HCT116 (cell line): ENCODE measurements around the gene PLP2. TPM values are rescaled to one million over a fixed set of nuclear protein-coding genes. Genes with fewer than 3 reads are reported as not detected.
A peak's percentile ranks its signal among the peaks of the same experiment; 100 is the strongest.

Source experiments
- ATAC-seq: fragments of 200-7000 bp; cut with Tn5 transposase; 2 replicates; pipeline ENCODE4 v1.9.1; 2020; ENCODE audit warnings: mild to moderate bottlenecking, moderate library complexity
- BruUV-seq: library from RNA; stranded (reverse); fragments of 400-500 nt; replicated peaks from 2 replicates; lab custom pipeline; 2021; lab: Mats Ljungman, UMichigan
- CTCF ChIA-PET: fragments of 300-600 bp; sonication (Branson Sonifier 250); formaldehyde crosslinking; loops from one replicate; lab custom pipeline; 2021; ENCODE audit warnings: antibody characterized with exemption; lab: Charles Lee
- POLR2A ChIA-PET: fragments of 300-600, 350-600 bp; sonication (Branson Sonifier 250); formaldehyde crosslinking; loops from one replicate; lab custom pipeline; 2021; ENCODE audit warnings: antibody characterized with exemption; lab: Charles Lee
- RAD21 ChIA-PET, 2 experiments: fragments of 300-600 bp; sonication (Branson Sonifier 250); formaldehyde crosslinking; loops; one replicate each; lab custom pipeline; 2023; ENCODE audit warnings: low total read pairs in 2 of 2; ENCODE audit not compliant: uncharacterized antibody in 2 of 2, unreplicated experiment in 2 of 2, low non-redundant PET in 1 of 2; lab: Charles Lee
- DNase-seq: peaks from one replicate; pipeline ENCODE4 v3.0.0-alpha.2; 2010; ENCODE audit warnings: low read depth, low spot score
- H2AFZ ChIP-seq: fragments of 200-600 bp; shearing (Covaris generic), sonication (generic); 2 replicates; pipeline ENCODE4 v1.6.1; 2017; ENCODE audit warnings: low read depth, mixed run types, mixed read lengths, antibody characterized with exemption, low read length; ENCODE audit not compliant: poor library complexity, severe bottlenecking
- H3K27ac ChIP-seq: 2 replicates; pipeline ENCODE4 v1.5.1; 2012; ENCODE audit warnings: low read depth, low read length
- H3K27me3 ChIP-seq: fragments of 200-600 bp; sonication (generic); 2 replicates; pipeline ENCODE4 v1.6.1; 2016; ENCODE audit warnings: mixed run types, low read length, mixed read lengths; ENCODE audit not compliant: insufficient read depth
- H3K36me3 ChIP-seq, 2 experiments: fragments of 200-500 bp in 1 of 2; fragments of 200-600 bp in 1 of 2; sonication (Bioruptor generic) in 1 of 2; sonication (generic) in 1 of 2; 2 replicates each; pipeline versions ENCODE4 v1.5.1 to v1.6.1; 2014 to 2016; ENCODE audit warnings: low read length in 2 of 2, inconsistent platforms in 1 of 2, mixed read lengths in 1 of 2, mixed run types in 1 of 2; ENCODE audit not compliant: insufficient read depth in 2 of 2, control insufficient read depth in 1 of 2
- H3K4me1 ChIP-seq, 2 experiments: fragments of 200-600 bp in 1 of 2; sonication (generic) in 1 of 2; 2 replicates each; pipeline versions ENCODE4 v1.5.1 to v1.6.1; 2012 to 2017; ENCODE audit warnings: low read length in 2 of 2, inconsistent platforms in 1 of 2, mild to moderate bottlenecking in 1 of 2, mixed read lengths in 1 of 2, mixed run types in 1 of 2, moderate library complexity in 1 of 2; ENCODE audit not compliant: insufficient read depth in 2 of 2, control insufficient read depth in 1 of 2
- H3K4me2 ChIP-seq: fragments of 200-600 bp; sonication (generic); 2 replicates; pipeline ENCODE4 v1.6.1; 2017; ENCODE audit warnings: mixed run types, low read length, mixed read lengths
- H3K4me3 ChIP-seq, 2 experiments: fragments of 200-600 bp in 1 of 2; sonication (generic) in 1 of 2; replicated peaks in 1 of 2; 2 replicates each; pipeline ENCODE4 v1.5.1; 2011 to 2016; ENCODE audit warnings: low read length in 2 of 2, control low read depth in 1 of 2, low read depth in 1 of 2, mild to moderate bottlenecking in 1 of 2, mixed read lengths in 1 of 2, mixed run types in 1 of 2
- H3K79me2 ChIP-seq: fragments of 200-600 bp; sonication (generic); 2 replicates; pipeline ENCODE4 v1.6.1; 2017; ENCODE audit warnings: mild to moderate bottlenecking, mixed run types, low read length, moderate library complexity, mixed read lengths; ENCODE audit not compliant: insufficient read depth
- H3K9ac ChIP-seq: fragments of 200-600 bp; sonication (generic); 2 replicates; pipeline ENCODE4 v1.6.1; 2016; ENCODE audit warnings: low read length, mixed read lengths
- H3K9me2 ChIP-seq: fragments of 200-600 bp; sonication (generic), shearing (Covaris generic); 2 replicates; pipeline ENCODE4 v1.6.1; 2017; ENCODE audit warnings: mixed run types, mild to moderate bottlenecking, moderate library complexity; ENCODE audit not compliant: insufficient read depth
- H3K9me3 ChIP-seq, 2 experiments: fragments of 200-500 bp in 1 of 2; fragments of 200-600 bp in 1 of 2; sonication (Bioruptor generic) in 1 of 2; sonication (generic) in 1 of 2; 2 replicates each; pipeline ENCODE4 v1.6.1; 2014 to 2017; ENCODE audit warnings: low read length in 2 of 2, mixed read lengths in 2 of 2, inconsistent platforms in 1 of 2, low read depth in 1 of 2, mild to moderate bottlenecking in 1 of 2, mixed run types in 1 of 2, moderate library complexity in 1 of 2; ENCODE audit not compliant: control insufficient read depth in 1 of 2, insufficient read depth in 1 of 2
- H4K20me1 ChIP-seq: fragments of 200-600 bp; sonication (generic), shearing (Covaris generic); 2 replicates; pipeline ENCODE4 v1.6.1; 2017; ENCODE audit warnings: mixed run types, mild to moderate bottlenecking, moderate library complexity; ENCODE audit not compliant: insufficient read depth
- ATF3 ChIP-seq: IDR thresholded peaks from 2 replicates; pipeline ENCODE4 v1.6.1; 2012
- CEBPB ChIP-seq: IDR thresholded peaks from 2 replicates; pipeline ENCODE4 v1.6.1; 2012; ENCODE audit warnings: low read depth
- CTCF ChIP-seq, 3 experiments: fragments of 200-600 bp in 1 of 3; sonication (generic) in 1 of 3; IDR thresholded peaks in 2 of 3; conservative IDR thresholded peaks in 1 of 3; 2 replicates each; pipeline ENCODE4 v1.5.1; 2012 to 2017; ENCODE audit warnings: low read depth in 2 of 3, low read length in 2 of 3, antibody characterized with exemption in 1 of 3, borderline replicate concordance in 1 of 3, control low read depth in 1 of 3, mild to moderate bottlenecking in 1 of 3, mixed read lengths in 1 of 3, mixed run types in 1 of 3, moderate library complexity in 1 of 3; ENCODE audit not compliant: insufficient read depth in 1 of 3
- EGR1 ChIP-seq: IDR thresholded peaks from 2 replicates; pipeline ENCODE4 v1.6.1; 2012; ENCODE audit warnings: low read depth
- EZH2 ChIP-seq: fragments of 200-600 bp; sonication (generic); IDR thresholded peaks from 2 replicates; pipeline ENCODE4 v1.6.1; 2017; ENCODE audit warnings: antibody characterized with exemption, mixed run types
- EZH2phosphoT487 ChIP-seq: fragments of 200-600 bp; IDR thresholded peaks from 2 replicates; pipeline ENCODE4 v1.6.1; 2018; ENCODE audit warnings: antibody characterized with exemption, borderline replicate concordance
- JUND ChIP-seq: IDR thresholded peaks from 2 replicates; pipeline ENCODE4 v1.6.1; 2012
- RAD21 ChIP-seq: IDR thresholded peaks from 2 replicates; pipeline ENCODE4 v1.6.1; 2012; ENCODE audit warnings: low read depth, mild to moderate bottlenecking
- REST ChIP-seq: IDR thresholded peaks from 2 replicates; pipeline ENCODE4 v1.6.1; 2012; ENCODE audit warnings: low read depth
- SIN3A ChIP-seq: IDR thresholded peaks from 2 replicates; pipeline ENCODE4 v1.6.1; 2012; ENCODE audit warnings: low read depth
- SP1 ChIP-seq: IDR thresholded peaks from 2 replicates; pipeline ENCODE4 v1.6.1; 2012; ENCODE audit warnings: low read depth
- SRF ChIP-seq: IDR thresholded peaks from 2 replicates; pipeline ENCODE4 v1.6.1; 2012; ENCODE audit warnings: low read depth
- TCF7L2 ChIP-seq: IDR thresholded peaks from 2 replicates; pipeline ENCODE4 v1.7.0; 2011; ENCODE audit warnings: borderline replicate concordance, inconsistent platforms; ENCODE audit not compliant: insufficient read depth, insufficient read length; ENCODE audit errors: extremely low read depth
- ZBTB33 ChIP-seq: IDR thresholded peaks from 2 replicates; pipeline ENCODE4 v1.6.1; 2011; ENCODE audit warnings: mild to moderate bottlenecking, low read length, moderate library complexity; ENCODE audit not compliant: insufficient replicate concordance; ENCODE audit errors: extremely low read depth
- ZFX ChIP-seq: fragments of 450-650 bp; IDR thresholded peaks from 2 replicates; pipeline ENCODE4 v1.6.1; 2017
- ZNF274 ChIP-seq: fragments of 200-500 bp; sonication (Bioruptor generic); IDR thresholded peaks from 2 replicates; pipeline ENCODE4 v1.6.1; 2014; ENCODE audit warnings: mild to moderate bottlenecking, low read depth, low read length, inconsistent platforms
- intact Hi-C: fragments of 100-400 bp; cut with micrococcal nuclease; formaldehyde crosslinking; loops from 2 replicates; pipeline ENCODE4 v1.10.0; 2022
- total RNA-seq: library from RNA; stranded (reverse); gene quantifications from one replicate; pipeline ENCODE4 v1.2.1, GENCODE V29; 2021; ENCODE audit not compliant: unreplicated experiment

Gene PLP2
- total RNA-seq, 1 experiment from 2014 or later: 207 TPM

- BruUV-seq: no TSS peak
- Histone ChIP-seq H3K27me3 (no peaks in the 10 kb centered on the region), H3K9me2 (no peaks in the 10 kb centered on the region), H3K79me2 (peaks cover 14% of the 10 kb centered on the region; the same call in 1 of the 2 replicates), H3K9ac (peak overlapping the region; percentile 62), H3K9me3 (no peaks in the 10 kb centered on the region), H4K20me1 (no peaks in the 10 kb centered on the region), H3K27ac (peak overlapping the region; percentile 64), H3K4me1 (peaks cover 14 to 36% of the 10 kb centered on the region in 2 experiments), H3K36me3 (no peaks in the 10 kb centered on the region), H3K4me2 (peak overlapping the region; percentile 78), H2AFZ (no peak overlapping the region), H3K4me3 (peak overlapping the region; percentile 50 to 55)
- CTCF ChIA-PET: interaction anchor here (1.1 to 1.2 kb wide), 2 partner anchors 23 to 83 kb away, joined by 3 read pairs; no protein-coding TSS in a partner anchor
- POLR2A ChIA-PET: interaction anchor here (2.5 kb wide), 1 partner anchor 22 kb away, joined by 21 read pairs; no protein-coding TSS in a partner anchor
- TF ChIP-seq SRF (no peak), CEBPB (no peak), SIN3A (no peak), EZH2phosphoT487 (no peak), ZFX (no peak), JUND (no peak), EZH2 (no peak), CTCF (IDR thresholded peaks at IDR 0.05 in 2 of 3, conservative IDR thresholded peaks at IDR 0.05 in 1 of 3; ENCODE audit: borderline replicate concordance in 1 of 3, insufficient read depth in 1 of 3, low read depth in 2 of 3, low read length in 2 of 3) (no peak), REST (no peak), SP1 (no peak), RAD21 (no peak), ZBTB33 (no peak), EGR1 (no peak), ATF3 (no peak), TCF7L2 (no peak), ZNF274 (no peak)
- intact Hi-C loops: loop anchor here (2.0 to 10.0 kb wide), 3 partner anchors 79 to 645 kb away; partner anchors contain the start of gene PPP1R3F
- RAD21 ChIA-PET: no interaction called here
- ATAC-seq: no peak
- no peak for DNase-seq
These were observed 17.9 kb downstream of the PLP2 start for GRCh38 chrX:49189606-49190005.
